C4-2B (cell line): ENCODE measurements around the gene TSEN2.

Experiments used
- CTCF ChIP-seq: fragments of 450-650 bp; conservative IDR thresholded peaks from 2 replicates; pipeline ENCODE4 v1.5.1; 2017; ENCODE audit warnings: mild to moderate bottlenecking
- ZFX ChIP-seq: fragments of 450-650 bp; IDR thresholded peaks from 2 replicates; pipeline ENCODE4 v1.6.1; 2017

GRCh38 chr3:12489368-12489767, 5.1 kb downstream of the TSEN2 start:
- TF ChIP-seq CTCF = no peak
- no peak for TF ChIP-seq ZFX
